H9 (cell line): ENCODE measurements around the gene PSKH1. TPM values are rescaled to one million over a fixed set of nuclear protein-coding genes. Genes with fewer than 3 reads are reported as not detected.
A peak's percentile ranks its signal among the peaks of the same experiment; 100 is the strongest.

Experiments used
- DNase-seq: peaks from one replicate; pipeline ENCODE4 v3.0.0-alpha.2; 2017
- H2AFZ ChIP-seq: one replicate; pipeline ENCODE4 v1.6.1; 2013; ENCODE audit warnings: mild to moderate bottlenecking, low read length, control low read depth, moderate library complexity
- H2AK5ac ChIP-seq: 2 replicates; pipeline ENCODE4 v1.6.1; 2013; ENCODE audit warnings: low read length, control low read depth, mixed read lengths; ENCODE audit not compliant: insufficient read length
- H2BK120ac ChIP-seq: one replicate; pipeline ENCODE4 v1.6.1; 2013; ENCODE audit warnings: low read depth, mild to moderate bottlenecking, low read length, control low read depth, inconsistent platforms; ENCODE audit not compliant: poor library complexity, severe bottlenecking
- H2BK12ac ChIP-seq: 2 replicates; pipeline ENCODE4 v1.6.1; 2013; ENCODE audit warnings: low read length, control low read depth, mixed read lengths, low read depth; ENCODE audit not compliant: insufficient read length
- H2BK15ac ChIP-seq: 2 replicates; pipeline ENCODE4 v1.6.1; 2013; ENCODE audit warnings: low read depth, low read length, control low read depth
- H2BK20ac ChIP-seq: one replicate; pipeline ENCODE4 v1.6.1; 2013; ENCODE audit warnings: low read depth, mild to moderate bottlenecking, low read length, control low read depth, inconsistent platforms; ENCODE audit not compliant: poor library complexity, severe bottlenecking
- H2BK5ac ChIP-seq: 2 replicates; pipeline ENCODE4 v1.6.1; 2013; ENCODE audit warnings: low read length, control low read depth, mixed read lengths; ENCODE audit not compliant: insufficient read length
- H3K14ac ChIP-seq: 2 replicates; pipeline ENCODE4 v1.6.1; 2013; ENCODE audit warnings: low read length, control low read depth; ENCODE audit not compliant: insufficient read depth
- H3K18ac ChIP-seq: 2 replicates; pipeline ENCODE4 v1.6.1; 2013; ENCODE audit warnings: low read depth, mild to moderate bottlenecking, mixed read lengths, low read length, control low read depth; ENCODE audit not compliant: insufficient read length
- H3K23ac ChIP-seq: 2 replicates; pipeline ENCODE4 v1.6.1; 2013; ENCODE audit warnings: low read length, control low read depth, mixed read lengths, low read depth; ENCODE audit not compliant: insufficient read length
- H3K23me2 ChIP-seq: 2 replicates; pipeline ENCODE4 v1.6.1; 2013; ENCODE audit warnings: low read depth, mild to moderate bottlenecking, mixed read lengths, low read length, control low read depth; ENCODE audit not compliant: insufficient read length, poor library complexity, severe bottlenecking
- H3K27ac ChIP-seq: 2 replicates; pipeline ENCODE4 v1.5.1; 2013; ENCODE audit warnings: low read length, control low read depth, mixed read lengths, low read depth; ENCODE audit not compliant: insufficient read length
- H3K27me3 ChIP-seq: 2 replicates; pipeline ENCODE4 v1.6.1; 2013; ENCODE audit warnings: low read length, control low read depth, inconsistent platforms; ENCODE audit not compliant: insufficient read depth
- H3K4ac ChIP-seq: 2 replicates; pipeline ENCODE4 v1.6.1; 2013; ENCODE audit warnings: low read depth, mild to moderate bottlenecking, control low read depth, inconsistent platforms, low read length, moderate library complexity
- H3K4me1 ChIP-seq: 2 replicates; pipeline ENCODE4 v1.6.1; 2013; ENCODE audit warnings: low read length, control low read depth, inconsistent platforms; ENCODE audit not compliant: insufficient read depth
- H3K4me2 ChIP-seq: 2 replicates; pipeline ENCODE4 v1.6.1; 2013; ENCODE audit warnings: low read length, control low read depth, mixed read lengths; ENCODE audit not compliant: insufficient read length, insufficient read depth
- H3K56ac ChIP-seq: 2 replicates; pipeline ENCODE4 v1.6.1; 2013; ENCODE audit warnings: low read depth, mild to moderate bottlenecking, mixed read lengths, low read length, control low read depth; ENCODE audit not compliant: insufficient read length
- H3K79me1 ChIP-seq: 2 replicates; pipeline ENCODE4 v1.6.1; 2013; ENCODE audit warnings: low read depth, mild to moderate bottlenecking, moderate library complexity, low read length, control low read depth, inconsistent platforms; ENCODE audit not compliant: insufficient read depth, poor library complexity, severe bottlenecking
- H3K79me2 ChIP-seq: 2 replicates; pipeline ENCODE4 v1.6.1; 2013; ENCODE audit warnings: low read length, control low read depth, inconsistent platforms; ENCODE audit not compliant: insufficient read depth
- H3K9ac ChIP-seq: 2 replicates; pipeline ENCODE4 v1.6.1; 2013; ENCODE audit warnings: low read length, control low read depth, mixed read lengths; ENCODE audit not compliant: insufficient read length; ENCODE audit errors: extremely low read depth
- H3K9me3 ChIP-seq: one replicate; pipeline ENCODE4 v1.6.1; 2013; ENCODE audit warnings: low read depth, low read length, inconsistent platforms; ENCODE audit not compliant: control insufficient read depth
- H3T11ph ChIP-seq: one replicate; pipeline ENCODE4 v1.6.1; 2013; ENCODE audit warnings: mild to moderate bottlenecking, low read length, control low read depth, inconsistent platforms
- H4K20me1 ChIP-seq: one replicate; pipeline ENCODE4 v1.6.1; 2013; ENCODE audit not compliant: control insufficient read depth, insufficient read length, insufficient read depth
- H4K5ac ChIP-seq: 2 replicates; pipeline ENCODE4 v1.6.1; 2013; ENCODE audit warnings: low read depth, mild to moderate bottlenecking, mixed read lengths, low read length, control low read depth; ENCODE audit not compliant: insufficient read length
- H4K8ac ChIP-seq: replicated peaks from 2 replicates; pipeline ENCODE4 v1.6.1; 2013; ENCODE audit warnings: low read length, control low read depth, mixed read lengths, low read depth; ENCODE audit not compliant: insufficient read length
- H4K91ac ChIP-seq: 2 replicates; pipeline ENCODE4 v1.6.1; 2013; ENCODE audit warnings: low read depth, mild to moderate bottlenecking, moderate library complexity, mixed read lengths, low read length, control low read depth; ENCODE audit not compliant: insufficient read length
- H3K27ac Mint-ChIP-seq, 3 experiments: 2 replicates in 2 of 3; 3 replicates in 1 of 3; pipeline ENCODE4 v1.8.0; 2020 to 2021; ENCODE audit warnings: mixed read lengths in 3 of 3, mild to moderate bottlenecking in 1 of 3, moderate library complexity in 1 of 3
- H3K27me3 Mint-ChIP-seq: 2 replicates; pipeline ENCODE4 v1.8.0; 2021; ENCODE audit warnings: low read depth, mild to moderate bottlenecking, moderate library complexity, mixed read lengths
- H3K36me3 Mint-ChIP-seq, 3 experiments: 2 replicates in 2 of 3; 3 replicates in 1 of 3; pipeline ENCODE4 v1.8.0; 2020 to 2021; ENCODE audit warnings: low read depth in 3 of 3, mixed read lengths in 3 of 3; ENCODE audit not compliant: insufficient read depth in 1 of 3
- H3K4me1 Mint-ChIP-seq, 2 experiments: 2 replicates each; pipeline ENCODE4 v1.8.0; 2020; ENCODE audit warnings: mixed read lengths in 2 of 2
- H3K4me3 Mint-ChIP-seq, 2 experiments: 2 replicates in 1 of 2; 3 replicates in 1 of 2; pipeline ENCODE4 v1.8.0; 2020 to 2021; ENCODE audit warnings: mild to moderate bottlenecking in 2 of 2, mixed read lengths in 2 of 2, moderate library complexity in 1 of 2
- H3K9me3 Mint-ChIP-seq, 2 experiments: 2 replicates in 1 of 2; 3 replicates in 1 of 2; pipeline ENCODE4 v1.8.0; 2020; ENCODE audit warnings: mild to moderate bottlenecking in 2 of 2, mixed read lengths in 2 of 2, moderate library complexity in 1 of 2
- CTCF ChIP-seq: fragments of 200-600 bp; sonication (generic); conservative IDR thresholded peaks from 3 replicates; pipeline ENCODE4 v1.8.0; 2021; ENCODE audit warnings: antibody characterized with exemption, mild to moderate bottlenecking
- WGBS: extraction: QIAGEN DNeasy Blood & Tissue Kit; methylation state at CpG from one replicate; pipeline ENCODE4 v1.1.7; 2013; ENCODE audit warnings: missing lambda C conversion rate, low lambda C conversion rate, mixed read lengths; ENCODE audit not compliant: insufficient read length; ENCODE audit errors: extremely low coverage; 5-methylcytosine and 5-hydroxymethylcytosine counted together
- total RNA-seq: library from RNA; stranded (reverse); gene quantifications from 2 replicates; pipeline ENCODE4 v1.2.1, GENCODE V29; 2021

PSKH1 gene
- total RNA-seq, 1 experiment from 2014 or later, result 29.1 TPM

- Mint-ChIP-seq H3K4me3 (no peak overlapping the region), H3K27me3 (no peaks in the 10 kb centered on the region), H3K27ac (no peak overlapping the region), H3K9me3 (no peaks in the 10 kb centered on the region), H3K4me1 (peaks cover 2 to 15% of the 10 kb centered on the region in 2 experiments; a peak in 2 of 4 replicates), H3K36me3 (peaks cover 11 to 46% (median 15%) of the 10 kb centered on the region in 3 experiments; a peak in 5 of 7 replicates)
- no peaks in the 10 kb centered on the region for H3K79me2 ChIP-seq
- no peak overlapping the region for H2BK20ac ChIP-seq
- no peak overlapping the region for H2AFZ ChIP-seq
- no peak overlapping the region for H2BK5ac ChIP-seq
- H3K18ac ChIP-seq, result no peak overlapping the region
- no peak overlapping the region for H3K4me2 ChIP-seq
- H3K23ac ChIP-seq, result no peak overlapping the region
- no peaks in the 10 kb centered on the region for H3K9me3 ChIP-seq
- no CpG with 5 or more reads among the region's 27 CpGs for WGBS
- H3K27me3 ChIP-seq, result no peaks in the 10 kb centered on the region
- peak; percentile 63 for DNase-seq
- no peaks in the 10 kb centered on the region for H3K23me2 ChIP-seq
- no peak overlapping the region for H4K5ac ChIP-seq
- no peak overlapping the region for H3T11ph ChIP-seq
- no peak overlapping the region for H4K8ac ChIP-seq
- H3K56ac ChIP-seq, result no peak overlapping the region
- H3K79me1 ChIP-seq, result no peaks in the 10 kb centered on the region
- H3K4ac ChIP-seq, result no peak overlapping the region
- no peak overlapping the region for H2BK120ac ChIP-seq
- no peak overlapping the region for H3K27ac ChIP-seq
- H2AK5ac ChIP-seq, result no peak overlapping the region
- H2BK15ac ChIP-seq, result no peak overlapping the region
- H4K91ac ChIP-seq, result no peak overlapping the region
- H3K14ac ChIP-seq, result no peak overlapping the region
- H4K20me1 ChIP-seq, result no peaks in the 10 kb centered on the region
- H2BK12ac ChIP-seq, result no peak overlapping the region
- H3K4me1 ChIP-seq, result no peaks in the 10 kb centered on the region
- H3K9ac ChIP-seq, result no peak overlapping the region
- TF ChIP-seq CTCF, result no peak
These were observed 49.6 kb downstream of the PSKH1 start for GRCh38 chr16:67942510-67943255.
